ENCODE data around the gene ELMO1. TPM values are rescaled to one million over a fixed set of nuclear protein-coding genes. Genes with fewer than 3 reads are reported as not detected.

Gene ELMO1
- polyA plus RNA-seq, 1 donor (not counting 4 experiments of a cell fraction or from before 2014, with no cell fraction given), result not detected

- FAIRE-seq, result no peak
- dilution Hi-C loops (cut with MboI; ENCODE audit: extremely low pct_ligation_motif_present, low sequenced_read_pairs), result no loop called here
These were observed 197.4 kb downstream of the ELMO1 start for GRCh38 chr7:37251222-37251621.

GRCh38 chr7:37249240-37249639 is 199.4 kb downstream of the ELMO1 start:
- H3K9me1 ChIP-seq (ENCODE audit: control insufficient read depth, extremely low read depth, insufficient read depth, low read length), result no peaks in the 10 kb centered on the region
- no peak overlapping the region for H3K4me3 ChIP-seq (ENCODE audit: control insufficient read depth in 2 of 3, extremely low read depth in 1 of 3, insufficient read depth in 2 of 3, low read depth in 1 of 3, low read length in 3 of 3)
- H4K20me1 ChIP-seq (ENCODE audit: control insufficient read depth, extremely low read depth, insufficient read depth, low read length), result no peaks in the 10 kb centered on the region
- no peak overlapping the region for H3K4me2 ChIP-seq (ENCODE audit: control insufficient read depth, extremely low read depth, insufficient read depth, low read depth, low read length)
- H3K27ac ChIP-seq (ENCODE audit: control insufficient read depth, insufficient read depth, low read length), result no peak overlapping the region
- no peaks in the 10 kb centered on the region for H3K27me3 ChIP-seq (ENCODE audit: control insufficient read depth, extremely low read depth, insufficient read depth, low read length)
- DNase-seq (ENCODE audit: low read depth, low spot score) (no peak), FAIRE-seq (no peak)
- H3K79me2 ChIP-seq (ENCODE audit: control insufficient read depth, insufficient read depth, low read length), result no peaks in the 10 kb centered on the region
- H2AFZ ChIP-seq (ENCODE audit: control insufficient read depth, low read length), result no peak overlapping the region
- H3K9me3 ChIP-seq (ENCODE audit: control insufficient read depth, low read depth, low read length), result no peaks in the 10 kb centered on the region
- no peaks in the 10 kb centered on the region for H3K4me1 ChIP-seq (ENCODE audit: control insufficient read depth, extremely low read depth, insufficient read depth, low read length)
- no peaks in the 10 kb centered on the region for H3K36me3 ChIP-seq (ENCODE audit: control insufficient read depth in 2 of 2, extremely low read depth in 1 of 2, insufficient read depth in 2 of 2, low read length in 2 of 2)
- dilution Hi-C loops (cut with MboI; ENCODE audit: extremely low pct_ligation_motif_present, low sequenced_read_pairs), result no loop called here
- no peak overlapping the region for H3K9ac ChIP-seq (ENCODE audit: control insufficient read depth, extremely low read depth, insufficient read depth, low read length)
- TF ChIP-seq EZH2 (IDR thresholded peaks at IDR 0.05; ENCODE audit: low read length) (no peak), CTCF (optimal IDR thresholded peaks at IDR 0.05 in 1 of 3, IDR thresholded peaks at IDR 0.05 in 1 of 3, conservative IDR thresholded peaks at IDR 0.05 in 1 of 3; ENCODE audit: extremely low read depth in 1 of 3, insufficient read depth in 2 of 3, low read length in 3 of 3) (no peak)

More at GRCh38 chr7:37251222-37251621, 197.4 kb downstream of the ELMO1 start:
- DNase-seq (ENCODE audit: low read depth, low spot score), result no peak
- Histone ChIP-seq H3K9me1 (ENCODE audit: control insufficient read depth, extremely low read depth, insufficient read depth, low read length) (no peaks in the 10 kb centered on the region), H3K9ac (ENCODE audit: control insufficient read depth, extremely low read depth, insufficient read depth, low read length) (no peak overlapping the region), H3K79me2 (ENCODE audit: control insufficient read depth, insufficient read depth, low read length) (no peaks in the 10 kb centered on the region), H3K27me3 (ENCODE audit: control insufficient read depth, extremely low read depth, insufficient read depth, low read length) (no peaks in the 10 kb centered on the region), H4K20me1 (ENCODE audit: control insufficient read depth, extremely low read depth, insufficient read depth, low read length) (no peaks in the 10 kb centered on the region), H3K27ac (ENCODE audit: control insufficient read depth, insufficient read depth, low read length) (no peak overlapping the region), H3K9me3 (ENCODE audit: control insufficient read depth, low read depth, low read length) (no peaks in the 10 kb centered on the region), H3K4me3 (ENCODE audit: control insufficient read depth in 2 of 3, extremely low read depth in 1 of 3, insufficient read depth in 2 of 3, low read depth in 1 of 3, low read length in 3 of 3) (no peak overlapping the region), H3K4me1 (ENCODE audit: control insufficient read depth, extremely low read depth, insufficient read depth, low read length) (no peaks in the 10 kb centered on the region), H3K36me3 (ENCODE audit: control insufficient read depth in 2 of 2, extremely low read depth in 1 of 2, insufficient read depth in 2 of 2, low read length in 2 of 2) (no peaks in the 10 kb centered on the region), H2AFZ (ENCODE audit: control insufficient read depth, low read length) (no peak overlapping the region), H3K4me2 (ENCODE audit: control insufficient read depth, extremely low read depth, insufficient read depth, low read depth, low read length) (no peak overlapping the region)
- TF ChIP-seq CTCF (optimal IDR thresholded peaks at IDR 0.05 in 1 of 3, IDR thresholded peaks at IDR 0.05 in 1 of 3, conservative IDR thresholded peaks at IDR 0.05 in 1 of 3; ENCODE audit: extremely low read depth in 1 of 3, insufficient read depth in 2 of 3, low read length in 3 of 3) (no peak), EZH2 (IDR thresholded peaks at IDR 0.05; ENCODE audit: low read length) (no peak)

Measured in keratinocyte (primary cell).